ENCODE data around the gene OTOP2.

Gene OTOP2

GRCh38 chr17:74925242-74925641 is 1.2 kb downstream of the OTOP2 start:
- no peak for DNase-seq (ENCODE audit: low read depth)

DNA sequence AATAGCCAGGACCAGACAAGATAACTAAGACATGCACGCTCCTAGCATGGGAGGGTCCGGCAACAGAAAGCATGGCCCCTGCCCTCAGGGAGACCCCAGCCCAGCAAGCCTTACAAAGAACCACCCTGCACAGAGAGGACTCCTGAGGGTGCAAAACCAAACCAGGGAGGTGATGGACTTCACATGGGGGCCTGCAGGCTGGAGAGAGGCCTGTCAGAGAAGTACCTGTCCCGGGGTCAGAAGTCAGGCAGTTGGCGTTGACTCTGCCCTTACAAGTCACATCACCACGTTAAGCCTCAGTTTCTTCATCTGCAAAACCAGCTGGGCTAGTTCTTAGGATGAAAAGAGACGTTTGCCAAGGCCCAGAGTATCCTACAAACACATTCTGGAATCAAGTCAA is 4.7 kb downstream of the OTOP2 start:
- DNase-seq (ENCODE audit: low read depth) = no peak

GRCh38 chr17:74930535-74931036 is 6.5 kb downstream of the OTOP2 start:
- DNase-seq (ENCODE audit: low read depth) = no peak

DNA sequence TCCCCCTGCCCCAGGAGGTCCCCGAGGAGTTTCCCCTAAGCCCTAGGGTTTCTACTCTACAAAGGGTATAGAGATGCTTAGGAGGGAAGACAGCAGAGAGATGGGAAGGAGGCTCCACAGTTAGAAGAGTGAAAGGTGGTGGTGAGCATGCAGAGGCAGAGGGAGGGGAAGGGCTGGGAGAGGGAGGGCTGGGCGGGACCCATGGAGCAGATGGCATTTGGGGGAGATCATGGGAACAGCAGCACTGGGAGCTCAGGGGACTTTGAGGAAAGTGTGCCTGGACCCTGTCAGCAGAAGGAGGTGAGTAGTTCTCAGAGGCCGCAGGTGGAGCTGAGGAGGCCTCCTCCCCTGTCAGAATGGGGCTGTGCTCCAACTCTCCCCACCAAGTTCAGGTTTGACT is 11.0 kb downstream of the OTOP2 start:
- no peak for DNase-seq (ENCODE audit: low read depth)

- no peak for DNase-seq (ENCODE audit: low read depth)
Observed at GRCh38 chr17:74935585-74936469, 11.8 kb downstream of the OTOP2 start, which contains the start of gene OTOP3. TSS of gene OTOP3 (plus strand) at chr17:74935898. CDS start at chr17:74935922, 24 bp downstream.

GRCh38 chr17:74936470-74936799 is 12.4 kb downstream of the OTOP2 start:
- no peak for DNase-seq (ENCODE audit: low read depth)

DNA sequence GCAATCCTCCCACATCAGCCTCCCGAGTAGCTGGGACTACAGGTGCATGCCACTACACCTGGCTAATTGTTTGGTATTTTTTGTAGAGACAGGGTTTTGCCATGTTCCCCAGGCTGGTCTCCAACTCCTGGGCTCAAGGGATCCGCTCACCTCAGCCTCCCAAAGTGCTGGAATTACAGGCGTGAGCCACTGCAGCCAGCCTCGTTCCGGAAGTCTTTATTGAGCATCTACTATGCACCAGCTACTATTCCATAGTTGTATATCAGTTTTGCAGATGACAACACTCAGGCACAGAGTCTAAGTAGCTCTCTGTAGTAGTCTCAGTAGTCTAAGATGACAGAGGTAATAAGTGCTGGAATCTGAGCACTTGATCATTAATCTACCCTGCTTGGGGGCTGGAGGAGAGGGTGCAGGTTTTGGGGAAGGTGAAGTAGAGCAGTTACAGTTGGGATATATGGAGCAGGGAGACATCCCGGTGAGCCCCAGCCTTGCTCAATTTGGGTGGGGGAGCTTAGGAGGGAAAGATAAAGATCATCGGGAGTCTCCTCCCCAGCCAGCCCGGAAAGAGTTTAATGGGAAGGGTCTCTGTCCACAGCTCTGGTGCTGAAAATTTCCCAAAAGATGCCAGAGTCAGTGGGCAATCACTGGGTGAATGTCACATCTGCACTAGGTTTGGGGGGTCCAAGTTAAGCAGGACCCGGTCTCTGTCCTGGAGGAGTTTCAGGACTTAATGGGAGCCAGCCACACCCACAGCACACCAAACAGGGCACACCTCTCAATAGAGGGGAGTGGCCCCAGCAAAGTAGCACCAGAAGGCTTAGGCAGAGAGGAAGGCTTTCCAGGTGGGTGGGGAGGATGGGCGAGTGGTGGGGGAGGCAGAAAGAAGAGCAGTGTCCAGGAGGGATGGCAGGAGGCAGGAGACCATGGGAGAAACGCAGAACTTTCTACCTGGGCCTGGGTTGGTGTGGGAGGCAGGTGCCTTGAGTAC is 13.3 kb downstream of the OTOP2 start:
- DNase-seq (ENCODE audit: low read depth) = no peak

GRCh38 chr17:74938194-74938950 is 14.3 kb downstream of the OTOP2 start:
- no peak for DNase-seq (ENCODE audit: low read depth)

- no peak for DNase-seq (ENCODE audit: low read depth)
Observed at GRCh38 chr17:74939534-74939933, 15.5 kb downstream of the OTOP2 start.

- no peak for DNase-seq (ENCODE audit: low read depth)
Observed at GRCh38 chr17:74941128-74941725, 17.2 kb downstream of the OTOP2 start.

DNA sequence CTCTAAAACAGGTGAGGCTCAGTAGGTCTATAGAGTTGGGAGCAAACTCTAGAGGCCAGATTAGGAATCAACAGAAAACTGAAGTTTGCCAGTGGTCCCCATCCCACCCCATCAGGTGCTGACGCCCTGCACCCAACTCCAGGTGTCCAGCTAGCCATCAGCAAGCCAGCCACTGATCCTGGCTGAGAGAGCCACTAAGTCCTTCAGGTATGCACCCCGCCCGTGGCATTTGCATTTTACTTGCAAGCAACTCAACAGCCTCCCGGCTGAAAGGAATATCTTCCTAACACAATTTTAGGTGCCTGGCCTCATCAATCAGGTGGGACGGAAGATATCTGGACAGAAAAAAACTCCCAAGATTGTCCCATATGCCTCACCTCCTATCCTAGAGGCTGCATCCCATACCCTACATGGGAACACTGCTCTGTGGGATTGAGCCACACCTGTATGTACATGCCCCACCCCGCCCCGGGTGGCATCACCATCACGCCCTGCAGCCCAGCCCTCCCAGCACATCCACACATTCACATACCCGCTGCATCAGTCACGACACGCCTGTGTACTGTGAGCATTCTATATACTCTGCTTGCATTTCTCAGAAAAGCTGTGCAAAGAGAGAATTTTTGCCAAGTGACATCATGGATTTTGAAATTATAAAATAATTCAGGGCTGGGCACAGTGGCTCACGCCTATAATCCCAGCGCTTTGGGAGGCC is 19.9 kb downstream of the OTOP2 start:
- no peak for DNase-seq (ENCODE audit: low read depth)

- no peak for DNase-seq (ENCODE audit: low read depth)
Observed at GRCh38 chr17:74945543-74945942, 21.5 kb downstream of the OTOP2 start.

GRCh38 chr17:74946641-74947040 is 22.6 kb downstream of the OTOP2 start:
- no peak for DNase-seq (ENCODE audit: low read depth)

GRCh38 chr17:74947041-74947754 is 23.1 kb downstream of the OTOP2 start:
- no peak for DNase-seq (ENCODE audit: low read depth)

GRCh38 chr17:74949455-74950115 is 25.5 kb downstream of the OTOP2 start:
- no peak for DNase-seq (ENCODE audit: low read depth)

- no peak for DNase-seq (ENCODE audit: low read depth)
Observed at GRCh38 chr17:74950207-74950606, 26.1 kb downstream of the OTOP2 start.

DNA sequence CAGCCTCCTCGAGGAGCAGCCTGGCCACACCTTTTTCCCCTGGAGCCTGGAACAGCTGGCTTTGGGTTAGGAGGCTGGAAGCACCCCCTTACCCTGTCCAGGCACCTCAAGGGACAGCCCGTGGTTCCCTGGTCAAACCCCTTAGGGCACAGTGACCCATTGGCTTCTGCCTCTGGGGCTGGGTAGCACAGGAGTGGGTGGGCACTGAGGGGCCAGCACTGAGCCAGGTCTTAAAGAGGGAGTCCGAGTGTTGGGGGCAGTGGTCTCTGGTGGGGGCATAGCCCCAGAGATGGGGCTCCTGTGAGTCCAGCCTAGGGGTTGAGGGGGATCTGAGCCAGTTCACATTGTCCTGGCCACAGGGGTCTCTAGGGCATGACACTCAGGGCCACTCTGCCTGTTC is 27.0 kb downstream of the OTOP2 start:
- DNase-seq (ENCODE audit: low read depth) = no peak

GRCh38 chr17:74951680-74952421 is 27.8 kb downstream of the OTOP2 start:
- no peak for DNase-seq (ENCODE audit: low read depth)

Measured in T-helper 22 cell (primary cell).